Muscle layer of duodenum (tissue), 2 donors: Measurements from ENCODE around the gene DYNLT3.

ENCODE experiments used
- H3K27ac ChIP-seq: one replicate; pipeline ENCODE4 v1.7.0; 2013; ENCODE audit warnings: mild to moderate bottlenecking, low read length
- H3K27me3 ChIP-seq: one replicate; pipeline ENCODE4 v1.7.0; 2013; ENCODE audit warnings: low read depth, mild to moderate bottlenecking, control low read depth, low read length
- H3K36me3 ChIP-seq, 2 donors: one replicate each; pipeline ENCODE4 v1.7.0; 2013; ENCODE audit warnings: low read length in 2 of 2, control low read depth in 1 of 2, mild to moderate bottlenecking in 1 of 2; ENCODE audit not compliant: insufficient read depth in 2 of 2, control insufficient read depth in 1 of 2
- H3K4me1 ChIP-seq, 2 donors: one replicate each; pipeline ENCODE4 v1.7.0; 2013; ENCODE audit warnings: low read length in 2 of 2, mild to moderate bottlenecking in 2 of 2, control low read depth in 1 of 2, moderate library complexity in 1 of 2; ENCODE audit not compliant: insufficient read depth in 2 of 2, control insufficient read depth in 1 of 2
- H3K4me3 ChIP-seq, 2 donors: one replicate each; pipeline ENCODE4 v1.7.0; 2013; ENCODE audit warnings: low read length in 2 of 2, low read depth in 1 of 2, mild to moderate bottlenecking in 1 of 2
- H3K9me3 ChIP-seq, 2 donors: one replicate each; pipeline ENCODE4 v1.7.0; 2013; ENCODE audit warnings: low read length in 2 of 2, control low read depth in 1 of 2, mild to moderate bottlenecking in 1 of 2; ENCODE audit not compliant: control insufficient read depth in 1 of 2
- donor health status: healthy.

DYNLT3 gene

DNA sequence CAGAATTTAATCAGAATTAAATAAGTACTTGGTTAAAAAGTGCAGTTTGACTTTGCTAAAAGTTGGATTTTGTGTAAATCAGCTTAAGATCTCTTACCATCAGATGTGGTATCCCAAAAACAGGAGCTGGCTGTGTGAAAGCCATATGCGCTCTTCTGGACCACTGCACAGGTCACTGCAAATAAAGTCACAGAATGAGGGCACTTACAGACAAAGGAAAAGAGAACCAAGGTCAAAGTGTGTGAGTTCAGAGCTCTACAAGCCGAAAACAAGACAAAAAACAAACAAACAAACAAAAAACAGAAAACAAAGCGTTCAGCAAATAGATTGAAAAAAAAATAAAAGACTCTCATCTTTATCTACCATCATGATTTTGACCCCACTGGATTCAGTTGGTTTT, 6.4 kb downstream of the DYNLT3 start:
- no peak overlapping the region for H3K27ac ChIP-seq
- no peaks in the 10 kb centered on the region for H3K4me1 ChIP-seq
- peaks cover 4 to 7% of the 10 kb centered on the region in 2 donors for H3K36me3 ChIP-seq
- H3K9me3 ChIP-seq: no peaks in the 10 kb centered on the region
- H3K4me3 ChIP-seq: no peak overlapping the region
- no peaks in the 10 kb centered on the region for H3K27me3 ChIP-seq

DNA sequence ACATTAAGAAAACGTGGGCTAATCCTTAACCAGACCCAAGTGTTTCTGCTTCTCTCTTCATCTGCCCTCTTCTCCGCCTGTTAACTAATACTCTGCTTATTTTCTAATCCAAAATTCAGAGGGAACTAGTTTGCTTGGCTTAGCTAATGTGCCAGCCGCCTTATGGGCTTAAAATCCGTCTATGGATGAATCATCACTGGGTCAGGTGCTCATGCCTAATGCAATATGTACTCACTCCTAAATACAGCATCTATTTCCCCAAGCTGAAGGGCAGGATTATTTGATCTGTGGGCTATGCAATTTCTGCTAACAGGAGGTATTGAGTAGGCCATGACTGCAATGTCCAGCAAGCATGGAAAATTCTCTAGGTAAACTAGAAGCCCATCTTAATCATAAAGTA, 12.4 kb downstream of the DYNLT3 start:
- no peaks in the 10 kb centered on the region for H3K4me1 ChIP-seq

DNA sequence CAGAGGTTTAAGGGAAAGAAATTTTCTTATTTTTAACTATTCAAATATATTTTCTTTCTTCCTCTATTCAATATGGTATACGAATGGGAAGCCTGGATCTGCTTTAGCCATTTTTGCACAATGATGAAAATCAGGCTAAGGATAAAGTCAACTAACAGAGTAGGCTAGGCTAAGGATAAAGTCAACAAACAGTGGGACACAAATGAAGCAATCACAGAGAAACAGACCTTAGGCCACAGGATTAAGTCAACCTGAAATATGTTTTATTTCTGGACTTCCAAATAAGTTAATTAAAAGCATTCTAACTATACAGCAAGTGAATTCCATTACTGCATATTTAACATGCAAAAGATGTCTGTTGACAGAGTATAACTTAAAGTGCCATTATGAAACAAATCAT, 17.0 kb downstream of the DYNLT3 start:
- Histone ChIP-seq H3K4me1 (no peaks in the 10 kb centered on the region), H3K27me3 (no peaks in the 10 kb centered on the region), H3K4me3 (no peak overlapping the region), H3K36me3 (no peaks in the 10 kb centered on the region), H3K27ac (no peak overlapping the region), H3K9me3 (no peaks in the 10 kb centered on the region)

More for the DNA sequence above, 12.4 kb downstream of the DYNLT3 start:
- peaks cover 4% of the 10 kb centered on the region in 2 donors for H3K36me3 ChIP-seq
- no peaks in the 10 kb centered on the region for H3K9me3 ChIP-seq
- no peak overlapping the region for H3K4me3 ChIP-seq
- no peaks in the 10 kb centered on the region for H3K27me3 ChIP-seq
- no peak overlapping the region for H3K27ac ChIP-seq

GRCh38 chrX:37829721-37830120, 17.6 kb downstream of the DYNLT3 start:
- Histone ChIP-seq H3K27ac (no peak overlapping the region), H3K4me3 (no peak overlapping the region), H3K4me1 (no peaks in the 10 kb centered on the region), H3K36me3 (no peaks in the 10 kb centered on the region), H3K9me3 (no peaks in the 10 kb centered on the region), H3K27me3 (no peaks in the 10 kb centered on the region)

GRCh38 chrX:37825215-37825842, 22.0 kb downstream of the DYNLT3 start:
- H3K4me3 ChIP-seq: no peak overlapping the region
- H3K4me1 ChIP-seq: no peaks in the 10 kb centered on the region
- no peaks in the 10 kb centered on the region for H3K27me3 ChIP-seq
- H3K27ac ChIP-seq: no peak overlapping the region
- no peaks in the 10 kb centered on the region for H3K36me3 ChIP-seq
- no peaks in the 10 kb centered on the region for H3K9me3 ChIP-seq

DNA sequence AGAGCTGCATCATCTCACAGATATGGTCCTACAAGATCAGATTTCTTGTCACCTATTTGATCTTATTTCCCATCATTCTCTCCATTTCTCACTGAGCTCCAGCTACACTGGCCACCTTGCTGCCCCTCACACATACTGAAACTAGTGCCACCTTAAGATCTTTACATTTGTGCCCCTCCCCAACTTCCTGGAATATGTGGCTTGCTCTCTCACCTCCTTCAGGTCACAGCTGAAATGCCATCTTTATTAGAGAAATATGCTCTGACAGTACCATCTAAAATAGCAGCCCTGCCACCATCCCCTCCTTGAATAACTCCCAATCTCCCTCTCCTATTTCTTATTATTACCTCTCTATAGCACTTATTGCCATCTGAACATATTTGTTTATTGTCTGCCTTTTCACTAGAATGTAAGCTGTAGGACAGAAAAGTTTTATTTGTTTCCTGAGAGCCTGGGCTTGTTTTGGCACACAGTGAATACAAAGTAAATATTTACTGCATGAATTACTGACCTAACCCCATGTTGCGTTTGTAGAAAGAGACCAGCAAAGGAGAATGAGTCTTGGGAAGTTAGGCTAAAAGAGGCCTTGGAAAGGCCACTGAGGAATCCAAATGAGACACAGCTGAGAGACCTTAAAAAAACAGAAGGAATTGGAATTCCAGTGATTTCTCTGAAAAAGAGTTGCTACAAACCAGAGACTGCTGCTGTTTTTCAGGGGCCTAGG, 22.7 kb downstream of the DYNLT3 start:
- Histone ChIP-seq H3K9me3 (no peaks in the 10 kb centered on the region), H3K4me1 (no peaks in the 10 kb centered on the region), H3K27me3 (no peaks in the 10 kb centered on the region), H3K4me3 (no peak overlapping the region), H3K27ac (no peak overlapping the region), H3K36me3 (no peaks in the 10 kb centered on the region)

DNA sequence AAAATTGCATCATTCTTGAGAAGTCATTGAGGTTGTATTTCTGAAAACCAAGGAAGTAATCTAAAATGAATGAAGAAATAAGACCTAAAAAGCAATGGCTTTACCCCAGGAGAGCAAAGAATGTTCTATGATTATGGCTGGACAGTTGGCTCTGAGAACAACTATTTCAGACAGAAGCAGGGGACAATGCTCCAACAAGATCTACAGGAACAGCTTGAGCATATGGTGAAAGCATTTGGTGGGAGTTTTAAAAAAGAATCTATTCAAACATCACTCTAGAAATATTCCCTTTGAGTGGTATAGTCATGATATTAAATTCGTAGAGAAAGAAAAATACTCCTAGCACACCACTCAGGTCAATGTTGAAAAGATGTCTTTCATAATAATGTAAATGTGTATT, 26.7 kb downstream of the DYNLT3 start:
- Histone ChIP-seq H3K9me3 (no peaks in the 10 kb centered on the region), H3K36me3 (no peaks in the 10 kb centered on the region), H3K4me3 (no peak overlapping the region), H3K4me1 (no peaks in the 10 kb centered on the region), H3K27me3 (no peaks in the 10 kb centered on the region), H3K27ac (no peak overlapping the region)

DNA sequence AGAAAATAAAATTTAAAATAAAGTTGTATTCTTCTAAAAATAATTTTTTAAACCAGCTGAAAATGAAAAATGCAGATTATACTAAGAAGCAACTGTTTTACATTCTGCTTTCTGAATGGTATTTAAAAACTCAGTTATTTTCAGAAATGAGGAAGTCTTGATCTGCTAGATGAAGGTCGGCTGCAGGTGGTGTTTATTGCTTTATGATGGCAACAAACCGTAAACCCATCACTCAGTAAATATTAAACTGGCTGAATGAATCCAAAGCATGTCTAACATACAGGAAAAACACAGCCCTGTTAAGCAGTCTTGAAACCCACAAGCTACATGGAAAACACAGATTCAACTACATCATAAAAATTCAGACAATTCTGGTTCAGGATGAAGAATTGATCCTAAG, 29.3 kb downstream of the DYNLT3 start:
- no peaks in the 10 kb centered on the region for H3K27me3 ChIP-seq
- no peaks in the 10 kb centered on the region for H3K36me3 ChIP-seq
- no peak overlapping the region for H3K4me3 ChIP-seq
- no peaks in the 10 kb centered on the region for H3K9me3 ChIP-seq
- no peak overlapping the region for H3K27ac ChIP-seq
- H3K4me1 ChIP-seq: no peaks in the 10 kb centered on the region

DNA sequence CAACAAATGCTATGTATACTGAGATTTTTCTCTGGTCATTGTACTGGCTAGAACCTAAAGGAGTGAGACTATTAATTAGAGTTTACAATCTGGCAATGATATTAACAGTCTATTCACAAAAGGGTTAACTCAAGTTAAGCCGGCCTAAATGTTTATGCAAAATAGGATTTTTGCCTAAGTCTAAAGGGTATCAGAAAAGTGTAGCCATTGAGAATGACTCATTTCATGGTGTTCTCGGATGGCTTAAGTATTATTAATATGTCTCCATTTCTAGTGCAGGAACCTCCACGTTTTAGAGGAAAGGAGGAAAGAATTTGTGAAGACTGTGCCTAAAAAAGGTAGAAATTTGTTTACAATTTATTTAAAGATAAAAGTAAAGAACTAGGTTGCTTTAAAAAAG, 29.8 kb downstream of the DYNLT3 start:
- no peaks in the 10 kb centered on the region for H3K36me3 ChIP-seq

DNA sequence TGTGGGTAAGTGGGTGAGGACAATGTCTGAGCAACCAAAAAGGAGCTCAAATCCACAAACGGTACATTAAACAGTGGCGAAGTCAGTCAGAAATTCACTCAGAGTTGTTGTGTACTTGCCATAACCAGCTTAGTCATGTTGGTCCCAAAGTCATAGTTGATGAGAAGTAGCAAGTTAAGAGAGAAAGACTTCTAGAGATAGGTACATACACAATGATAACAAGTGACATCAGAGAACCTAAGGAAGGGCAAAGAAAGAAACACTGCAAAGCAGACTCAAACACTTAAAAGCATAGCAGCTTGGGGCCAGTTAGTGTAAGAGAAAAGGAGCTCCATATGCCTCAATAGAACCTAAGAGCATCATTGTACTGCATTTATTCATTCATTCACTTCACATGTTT, 30.2 kb downstream of the DYNLT3 start:
- Histone ChIP-seq H3K4me1 (no peaks in the 10 kb centered on the region), H3K27me3 (no peaks in the 10 kb centered on the region), H3K36me3 (no peaks in the 10 kb centered on the region), H3K4me3 (no peak overlapping the region), H3K27ac (no peak overlapping the region), H3K9me3 (no peaks in the 10 kb centered on the region)

More for the DNA sequence above, 29.8 kb downstream of the DYNLT3 start:
- no peaks in the 10 kb centered on the region for H3K4me1 ChIP-seq
- H3K9me3 ChIP-seq: no peaks in the 10 kb centered on the region
- H3K4me3 ChIP-seq: no peak overlapping the region
- H3K27ac ChIP-seq: no peak overlapping the region
- no peaks in the 10 kb centered on the region for H3K27me3 ChIP-seq

DNA sequence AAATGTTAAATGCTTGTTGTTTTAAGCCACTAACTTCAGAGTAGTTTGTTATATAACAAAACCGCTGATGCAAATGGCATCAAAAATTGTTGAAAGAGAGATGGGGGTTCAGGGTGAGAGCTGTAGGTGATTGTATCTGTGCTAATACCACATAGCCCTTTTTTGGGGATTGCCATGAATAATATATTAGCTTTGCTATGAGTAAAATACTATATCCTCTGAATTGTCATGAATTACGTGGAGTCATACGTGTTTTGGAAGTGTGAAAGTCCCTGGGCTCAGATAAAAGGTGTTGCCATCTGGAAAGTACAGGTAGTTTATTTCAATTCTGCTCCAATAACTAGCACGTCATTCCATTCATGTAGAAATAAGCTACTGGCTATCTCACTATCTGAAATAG, 30.6 kb downstream of the DYNLT3 start:
- Histone ChIP-seq H3K27me3 (no peaks in the 10 kb centered on the region), H3K9me3 (no peaks in the 10 kb centered on the region), H3K36me3 (no peaks in the 10 kb centered on the region), H3K4me3 (no peak overlapping the region), H3K4me1 (no peaks in the 10 kb centered on the region), H3K27ac (no peak overlapping the region)

GRCh38 chrX:37815366-37815765, 32.0 kb downstream of the DYNLT3 start:
- Histone ChIP-seq H3K36me3 (no peaks in the 10 kb centered on the region), H3K9me3 (no peaks in the 10 kb centered on the region), H3K27me3 (no peaks in the 10 kb centered on the region)

More at GRCh38 chrX:37815366-37815765, 32.0 kb downstream of the DYNLT3 start:
- Histone ChIP-seq H3K27ac (no peak overlapping the region), H3K4me3 (no peak overlapping the region), H3K4me1 (no peaks in the 10 kb centered on the region)
